NCI-H1092 (cell line): ENCODE results near the gene RAB7B.

Experiments used
- DNase-seq: peaks from one replicate; lab custom pipeline; 2025; lab: John Stamatoyannopoulos, UW

RAB7B gene

DNA sequence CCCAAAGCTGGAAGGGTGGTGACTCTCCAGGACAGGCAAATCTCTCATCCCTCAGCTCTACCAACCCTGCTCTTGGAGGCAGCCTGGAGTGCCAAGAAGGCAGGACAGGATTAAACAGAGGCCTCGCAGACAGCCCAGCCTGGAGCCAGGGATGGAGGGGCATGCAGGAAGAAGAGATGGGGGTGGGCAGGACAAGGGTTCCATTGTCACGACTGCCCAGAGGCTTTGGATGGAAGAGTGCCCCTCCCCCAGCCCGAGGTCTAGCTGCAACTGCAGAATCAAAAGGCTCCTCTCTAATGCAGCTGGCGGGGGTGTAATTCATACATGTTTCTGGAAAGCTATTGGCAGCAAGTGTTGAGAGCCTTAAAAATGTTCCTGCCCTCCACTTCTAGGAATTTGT lies 8.8 kb downstream of the RAB7B start:
- DNase-seq, result no peak

DNA sequence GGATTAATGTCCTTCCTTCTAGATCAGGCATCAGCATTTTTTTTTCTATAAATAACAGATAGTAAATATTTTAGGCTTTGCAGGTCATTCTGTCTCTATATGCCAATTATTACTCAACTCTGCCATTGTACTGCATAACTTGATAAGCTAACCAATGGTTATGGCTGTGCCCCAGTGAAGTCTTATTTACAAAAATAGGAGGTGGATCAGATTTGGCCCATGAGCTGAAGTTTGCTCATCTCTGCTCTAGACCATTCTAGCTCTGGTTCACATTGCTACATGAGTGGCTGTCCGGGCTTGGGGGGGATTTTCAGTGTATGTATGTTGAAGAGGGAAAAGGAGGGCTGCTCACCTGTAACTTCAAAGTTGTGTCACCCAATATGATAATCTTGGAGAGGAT lies 10.1 kb downstream of the RAB7B start:
- no peak for DNase-seq

DNA sequence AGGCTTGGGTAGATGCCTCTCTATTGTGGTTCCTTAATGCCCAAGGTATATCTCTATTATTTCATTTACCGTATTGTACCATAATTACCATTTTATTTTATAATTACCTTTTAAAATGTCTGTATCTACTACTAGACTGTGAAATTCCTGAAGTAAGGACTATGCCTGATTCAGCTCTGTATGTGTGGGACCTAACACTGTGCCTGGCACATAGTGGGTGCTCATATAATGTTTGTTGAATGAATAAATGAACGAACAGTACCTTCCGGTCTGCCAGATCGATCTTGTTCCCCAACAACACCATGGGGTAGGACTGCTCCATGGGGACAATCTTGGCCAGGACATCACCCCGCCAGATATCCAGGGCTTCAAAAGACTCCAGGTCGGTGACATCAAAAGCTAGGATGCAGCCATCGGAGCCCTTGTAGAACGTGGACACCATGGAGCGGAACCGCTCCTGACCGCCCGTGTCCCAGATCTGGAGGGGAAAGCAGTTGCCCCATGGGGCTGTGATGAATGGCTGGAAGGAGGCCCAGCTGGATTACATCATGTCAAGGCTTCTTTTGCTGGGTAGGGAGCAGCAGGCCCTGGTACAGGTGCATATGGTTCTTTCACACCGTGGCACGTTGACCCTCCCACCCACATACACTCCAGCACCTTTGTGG lies 10.8 kb downstream of the RAB7B start:
- no peak for DNase-seq

DNA sequence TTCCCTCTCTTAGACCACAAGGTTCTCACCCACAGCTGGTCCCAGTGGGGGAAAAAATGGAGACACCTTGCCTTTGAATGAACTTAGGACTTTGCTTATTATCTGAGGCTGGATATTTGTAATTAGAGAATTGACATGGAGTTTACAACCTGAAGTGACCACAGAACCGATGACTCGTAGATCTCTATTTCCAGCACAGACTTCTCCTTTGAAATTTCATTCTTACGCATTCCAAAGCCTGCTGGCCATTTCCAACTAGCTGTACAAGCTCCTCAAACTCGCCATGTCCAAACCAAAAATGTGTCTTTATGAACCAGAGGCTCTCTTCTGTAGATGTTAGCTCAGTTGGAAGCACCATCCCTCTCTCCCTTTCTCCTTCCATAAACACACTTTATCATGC lies 12.0 kb downstream of the RAB7B start:
- no peak for DNase-seq

DNA sequence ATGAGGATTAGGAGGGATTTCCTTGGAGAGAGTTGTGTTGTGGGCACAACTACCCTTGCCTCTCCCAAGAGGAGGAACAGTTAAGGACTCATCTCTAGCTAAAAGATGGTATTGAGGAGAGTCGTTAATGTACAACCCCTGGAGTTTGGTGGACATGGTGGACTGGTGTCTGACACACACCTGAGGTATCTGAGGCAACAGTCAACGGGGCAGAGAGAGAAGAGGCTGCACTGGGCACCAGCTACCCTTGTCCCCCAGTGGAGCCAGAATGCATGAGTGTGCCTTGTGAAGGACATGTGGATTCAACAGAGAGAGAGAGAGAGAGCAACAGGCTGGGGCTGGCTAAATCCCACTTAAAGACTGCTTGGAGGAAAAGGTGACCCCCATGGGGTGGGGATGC lies 13.0 kb downstream of the RAB7B start:
- DNase-seq, result no peak

DNA sequence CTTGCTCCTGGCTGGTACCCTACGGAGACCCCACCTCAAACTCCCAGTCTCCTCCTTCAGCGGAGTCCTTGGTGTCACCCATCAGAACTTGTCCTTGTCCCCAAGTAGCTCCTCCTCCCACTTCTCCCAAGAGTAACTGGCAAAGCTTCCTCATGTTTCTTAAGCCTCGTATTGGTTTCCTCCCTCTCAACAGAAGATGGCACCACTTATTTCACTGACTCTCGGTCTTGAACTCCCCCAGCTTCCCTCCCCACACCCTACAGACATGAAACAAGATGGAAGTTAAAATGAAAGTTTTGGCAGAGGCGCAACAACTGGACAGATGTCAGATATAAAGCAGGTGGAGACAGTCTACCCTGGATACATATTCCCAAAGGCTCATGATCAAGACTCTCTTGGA lies 13.4 kb downstream of the RAB7B start:
- DNase-seq, result no peak

DNA sequence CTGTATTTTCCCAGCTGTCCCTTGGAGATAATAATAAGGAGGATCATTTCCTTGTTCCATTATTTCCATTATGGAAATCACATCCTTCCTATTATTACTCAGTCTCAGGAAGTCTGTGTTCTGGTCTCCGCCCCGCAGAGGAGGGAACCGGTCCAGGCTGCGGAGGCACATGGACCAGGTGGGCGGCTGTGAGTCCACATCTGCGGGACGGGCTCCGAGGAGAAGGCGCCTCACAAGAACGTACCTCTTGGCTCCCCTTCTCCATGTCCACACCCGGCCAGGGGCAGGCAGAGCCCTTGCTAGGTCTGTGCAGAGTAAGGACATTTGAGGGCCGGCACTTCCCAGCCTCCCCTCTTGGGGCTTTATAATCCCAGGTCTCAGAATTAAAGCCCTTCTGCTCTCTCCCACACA lies 14.6 kb downstream of the RAB7B start:
- DNase-seq, result no peak

DNA sequence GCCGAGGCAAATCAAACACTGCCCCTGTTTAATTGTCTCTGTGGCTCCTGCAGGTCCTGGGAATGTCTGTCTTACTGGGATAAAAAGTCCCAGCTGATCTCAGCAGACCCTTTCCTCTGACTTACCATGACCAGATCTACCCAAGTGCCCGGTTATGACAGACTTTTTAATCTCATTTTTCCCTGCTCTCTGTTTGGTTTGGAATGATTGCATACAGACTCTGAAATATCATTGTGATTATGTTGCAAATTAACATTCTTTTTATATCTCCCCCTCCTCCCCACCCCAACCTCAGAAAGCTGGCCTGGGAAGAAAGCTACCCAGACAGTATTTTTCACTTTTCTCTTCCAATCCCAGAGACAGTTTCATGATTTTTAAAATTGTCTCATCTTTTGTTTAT lies 16.3 kb downstream of the RAB7B start:
- DNase-seq, result no peak

DNA sequence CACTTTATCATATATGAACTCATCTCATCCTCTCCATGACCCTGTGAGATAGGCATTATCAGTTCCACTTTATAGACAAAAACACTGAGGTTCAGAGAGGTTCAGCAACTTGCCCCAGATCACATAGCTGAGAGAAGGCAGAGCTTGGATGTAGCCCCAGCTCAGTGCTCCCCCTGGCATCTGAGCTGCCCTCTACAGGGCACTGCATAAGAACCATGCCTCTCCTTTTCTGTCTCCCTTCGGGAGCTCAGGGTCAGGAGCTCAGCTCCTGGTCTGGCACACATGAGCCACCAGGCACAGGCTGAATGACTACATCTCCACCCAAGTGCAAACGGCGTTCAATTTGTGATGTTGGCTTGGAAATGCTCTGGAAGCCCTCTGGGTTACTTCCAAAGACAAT lies 16.9 kb downstream of the RAB7B start:
- no peak for DNase-seq

DNA sequence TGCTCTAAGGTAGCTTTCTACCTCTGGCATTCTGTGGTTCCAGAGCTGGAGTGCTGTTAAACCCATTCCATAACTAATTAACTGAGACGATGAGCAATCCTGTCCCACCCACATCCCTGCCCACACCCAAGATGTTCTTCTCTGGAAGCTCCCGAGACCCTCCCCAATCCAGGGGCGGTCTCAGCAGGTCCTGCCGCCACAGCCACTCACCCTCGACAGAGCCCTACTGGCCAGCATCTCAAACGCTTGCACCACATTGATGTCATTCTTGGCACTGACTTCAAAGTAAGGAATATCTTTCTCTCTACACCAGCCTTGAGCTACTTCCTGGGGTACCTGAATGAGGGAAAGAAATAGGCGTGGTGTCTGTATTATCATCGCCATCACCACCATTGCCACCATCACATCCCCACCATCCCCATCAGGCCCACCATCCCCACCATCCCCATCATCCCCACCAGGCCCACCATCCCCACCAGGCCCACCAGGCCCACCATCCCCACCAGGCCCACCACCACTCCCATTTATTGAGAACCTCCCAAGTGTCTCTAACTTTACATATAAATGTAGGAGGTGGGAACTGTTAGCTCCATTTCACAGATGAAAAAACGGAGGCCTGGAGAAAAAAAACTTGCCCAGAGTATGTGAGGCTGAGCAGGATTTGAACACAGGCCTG lies 17.7 kb downstream of the RAB7B start:
- no peak for DNase-seq

DNA sequence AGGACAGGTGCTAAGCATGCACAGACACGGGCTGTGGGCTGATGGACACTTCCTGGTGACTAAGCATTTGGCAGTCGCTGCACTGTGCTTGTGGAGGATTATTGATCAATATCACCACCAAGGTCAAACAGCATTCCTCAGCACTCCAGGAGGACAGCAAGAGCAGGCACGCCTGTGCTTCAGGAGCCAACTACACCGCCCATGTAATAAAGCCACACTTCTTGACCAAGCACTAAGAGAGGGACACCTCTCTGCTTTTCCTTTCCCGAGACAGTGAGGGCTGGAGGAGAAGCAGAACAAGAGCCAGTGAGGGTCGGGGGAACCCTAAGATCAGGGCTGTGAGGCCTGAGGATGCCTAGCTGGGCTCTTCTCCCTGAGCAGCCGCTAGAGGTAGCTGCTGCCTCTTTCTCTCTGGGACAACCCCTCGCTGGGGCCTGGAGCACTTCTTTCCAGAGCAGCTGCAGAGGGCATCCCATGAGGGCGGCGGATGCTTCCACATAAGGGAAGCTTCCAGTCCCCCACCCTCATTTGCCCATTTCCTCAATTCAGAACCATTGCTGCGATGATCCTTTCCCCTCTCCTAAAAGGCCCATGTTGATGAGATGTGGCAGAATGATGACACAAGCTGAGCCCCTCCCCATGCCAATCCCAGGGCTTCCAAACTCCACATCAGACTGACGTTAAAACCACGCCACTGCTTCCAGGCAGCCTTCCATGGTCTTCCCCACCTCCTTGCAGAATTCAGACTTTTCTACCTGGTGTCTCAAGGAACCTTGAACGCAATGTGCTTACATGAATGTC lies 19.1 kb downstream of the RAB7B start:
- peak; percentile 16 for DNase-seq

DNA sequence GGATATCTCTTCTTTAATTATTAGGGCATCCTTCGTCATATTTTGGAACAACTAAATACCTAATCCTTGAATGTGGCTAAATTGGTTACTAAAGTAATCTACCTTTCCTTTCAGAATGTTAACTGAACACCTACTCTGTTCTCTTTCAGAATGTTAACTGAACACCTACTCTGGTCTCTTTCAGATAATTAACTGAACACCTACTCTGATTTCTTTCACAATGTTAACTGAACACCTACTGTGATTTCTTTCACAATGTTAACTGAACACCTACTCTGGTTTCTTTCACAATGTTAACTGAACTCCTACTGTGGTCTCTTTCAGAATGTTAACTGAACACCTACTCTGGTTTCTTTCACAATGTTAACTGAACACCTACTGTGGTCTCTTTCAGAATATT lies 21.9 kb downstream of the RAB7B start:
- no peak for DNase-seq

DNA sequence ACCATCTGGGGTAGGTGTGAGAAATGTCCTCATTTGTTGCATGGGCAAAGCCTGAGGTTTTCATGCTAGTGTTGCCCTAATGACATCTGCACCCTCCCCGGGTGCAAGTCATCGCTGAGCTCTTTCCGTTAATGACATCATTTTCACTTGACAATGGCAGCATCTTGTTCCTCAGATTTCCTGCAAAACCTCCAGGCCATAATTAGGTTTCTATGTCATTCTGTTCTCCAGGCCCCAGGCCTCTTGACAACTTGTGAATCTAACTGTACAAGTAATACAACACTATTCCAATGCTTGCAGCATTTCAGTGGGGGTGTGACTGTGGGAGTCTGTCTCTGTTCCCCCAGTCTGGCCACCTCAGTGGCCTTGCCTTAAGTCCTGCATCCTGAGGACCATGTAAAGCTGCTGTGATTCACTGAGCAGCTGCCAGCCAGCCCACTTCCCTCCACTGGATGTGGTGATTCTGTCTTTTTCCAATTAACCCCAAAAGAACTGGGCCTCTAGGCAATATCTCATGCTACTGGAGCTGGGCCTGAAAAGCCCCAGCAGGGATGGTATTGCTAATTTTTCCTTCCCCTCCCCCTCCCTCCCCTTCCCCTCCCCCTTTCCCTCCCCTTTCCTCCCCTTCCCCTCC lies 22.8 kb downstream of the RAB7B start:
- DNase-seq, result no peak

DNA sequence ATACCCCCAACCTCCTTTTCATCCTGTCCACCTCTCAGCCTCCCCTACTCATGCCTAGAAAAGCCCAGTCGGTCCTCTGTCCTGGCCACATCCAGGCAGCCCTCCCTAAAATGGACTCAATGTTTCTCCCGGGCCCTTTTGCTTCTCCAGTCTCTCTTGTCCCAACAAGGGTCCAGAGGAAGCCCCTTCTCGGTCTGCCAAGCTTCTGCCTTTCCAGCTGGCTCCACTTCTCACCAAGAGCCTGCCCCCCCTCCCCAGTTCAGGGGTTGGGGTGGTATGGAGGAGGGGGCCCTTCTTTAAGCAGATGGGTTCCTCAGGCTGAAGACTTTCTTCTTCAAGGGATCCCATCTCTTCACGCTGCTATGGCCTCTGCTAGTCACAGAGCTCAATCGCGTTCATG lies 23.9 kb downstream of the RAB7B start:
- no peak for DNase-seq

DNA sequence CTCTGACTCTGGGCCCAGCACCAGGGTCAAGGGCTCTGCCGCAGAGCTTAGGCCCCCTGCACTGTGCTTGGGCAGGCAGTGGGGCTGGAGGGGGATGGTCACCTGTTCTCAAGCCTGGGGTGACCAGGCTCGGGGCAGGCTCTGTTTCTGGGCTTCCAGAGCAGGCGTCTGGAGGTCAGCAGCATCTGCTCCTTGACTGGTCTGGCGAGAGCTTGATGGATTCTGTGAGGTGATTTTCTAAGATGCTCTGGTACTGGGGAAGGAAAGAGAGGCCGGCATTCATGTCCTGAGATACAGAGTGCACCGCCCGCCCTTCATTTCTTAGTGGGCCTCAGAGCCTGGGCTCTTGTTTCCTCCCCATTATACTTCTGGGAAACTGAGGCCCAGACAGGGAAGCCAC lies 24.5 kb downstream of the RAB7B start:
- DNase-seq, result no peak

DNA sequence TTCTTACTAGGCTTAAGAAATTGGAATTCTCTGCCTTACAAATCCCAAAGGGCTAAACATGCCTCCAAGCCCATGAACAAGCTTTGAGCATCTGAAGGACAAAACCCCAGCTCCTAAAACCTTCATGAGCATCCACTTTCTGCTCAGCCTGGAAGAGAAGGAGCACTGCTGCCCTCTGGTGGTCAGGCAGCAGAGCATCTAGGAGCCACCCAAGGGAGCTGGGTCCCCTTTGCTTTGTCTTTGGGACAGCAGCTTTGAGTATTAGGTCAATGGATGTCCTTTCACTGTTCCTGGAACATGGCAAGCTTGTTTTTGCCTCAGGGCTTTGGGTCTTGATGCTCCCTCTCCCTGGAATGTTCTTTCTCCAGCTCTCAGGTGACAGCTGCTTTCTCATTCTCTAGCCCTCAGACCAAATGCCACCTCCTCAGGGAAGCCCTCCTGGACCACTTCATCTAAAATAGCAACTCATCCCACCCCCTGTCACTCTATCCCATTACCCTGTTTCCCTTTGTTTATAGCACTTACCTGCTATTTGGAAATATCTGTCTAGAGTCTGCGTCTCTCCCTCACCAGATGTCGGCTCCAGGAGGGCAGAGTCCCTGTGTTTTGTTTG lies 25.7 kb downstream of the RAB7B start:
- DNase-seq, result peak; percentile 81

DNA sequence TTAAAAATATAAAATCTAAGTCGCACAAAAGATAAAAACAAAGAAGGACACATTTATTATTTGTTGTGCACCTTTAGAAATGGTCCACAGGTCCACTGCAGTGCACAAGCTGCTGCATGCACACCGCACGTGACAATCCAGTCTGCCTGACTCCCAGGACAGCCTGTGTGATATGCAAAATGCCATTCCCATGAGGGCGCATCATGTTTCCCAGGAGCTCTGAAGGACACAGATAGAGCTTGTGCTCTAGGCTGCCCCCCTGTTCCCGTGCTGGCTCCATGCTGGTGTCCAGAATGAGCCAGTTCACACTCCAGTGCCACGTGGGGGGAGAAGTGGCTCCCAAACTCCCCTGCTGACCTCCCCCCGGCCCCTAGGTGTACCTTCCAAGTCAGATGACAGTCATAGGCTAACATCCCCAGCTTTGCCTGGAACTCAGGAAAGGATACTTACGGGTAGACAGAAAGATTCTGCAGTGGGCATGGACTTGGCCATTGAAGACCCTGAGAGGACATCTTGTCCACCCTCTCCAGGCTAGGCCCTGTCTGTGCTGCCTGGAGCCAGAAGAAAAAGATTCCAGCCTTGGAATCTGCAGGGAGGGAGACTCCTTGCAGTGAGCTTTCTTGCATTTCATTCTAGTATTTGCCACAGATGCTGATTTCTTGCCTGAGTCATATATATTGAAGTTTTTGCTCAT lies 26.3 kb downstream of the RAB7B start:
- DNase-seq, result peak; percentile 59

DNA sequence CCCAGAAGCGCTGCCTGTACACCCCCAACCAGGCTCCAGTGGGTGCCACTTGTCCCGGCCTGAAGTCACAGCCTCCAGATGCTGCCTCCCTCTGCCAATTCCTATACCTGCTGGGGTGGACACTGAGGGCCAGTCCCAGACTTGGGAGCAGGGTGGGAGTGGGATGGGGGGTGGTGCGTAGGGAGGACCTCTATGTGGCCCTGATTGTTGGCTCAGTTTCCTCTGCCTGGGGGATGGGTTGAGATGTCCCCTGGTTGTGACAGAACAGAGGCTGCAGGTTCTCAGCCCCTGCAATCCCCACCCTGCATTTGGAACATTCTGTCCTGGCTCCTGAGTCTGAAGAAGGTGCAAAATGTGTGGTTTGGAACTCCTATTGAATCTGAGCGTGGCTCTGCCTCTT lies 27.2 kb downstream of the RAB7B start:
- DNase-seq, result no peak

DNA sequence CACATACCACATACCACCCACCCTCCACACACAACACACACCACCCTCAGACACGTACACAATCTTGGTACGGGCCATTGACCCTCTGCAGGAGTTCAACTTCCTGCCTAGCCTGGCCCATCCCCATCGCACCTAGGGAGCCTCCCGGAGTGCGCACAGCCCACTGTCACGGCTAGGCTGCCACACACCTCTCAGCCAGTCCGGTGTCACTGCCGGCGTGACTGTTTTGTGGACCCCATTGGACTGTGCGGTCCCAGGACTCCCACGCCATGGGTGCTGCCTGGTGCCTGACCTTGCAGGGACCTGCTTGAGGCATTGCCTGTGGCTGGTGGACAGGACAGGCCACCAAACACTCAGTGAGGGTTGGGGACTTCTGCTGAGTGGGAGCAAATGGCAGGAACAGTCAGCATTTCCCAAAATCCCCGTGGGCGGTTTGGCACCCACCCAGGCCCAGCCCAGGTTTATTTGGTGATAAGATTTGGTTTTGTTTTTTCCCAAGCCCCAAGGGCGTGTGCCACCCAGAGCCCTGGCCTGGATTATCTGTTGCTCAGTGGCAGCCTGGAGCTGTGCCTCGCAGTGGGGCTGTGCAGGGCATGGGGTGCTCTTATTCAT lies 27.7 kb downstream of the RAB7B start:
- no peak for DNase-seq

DNA sequence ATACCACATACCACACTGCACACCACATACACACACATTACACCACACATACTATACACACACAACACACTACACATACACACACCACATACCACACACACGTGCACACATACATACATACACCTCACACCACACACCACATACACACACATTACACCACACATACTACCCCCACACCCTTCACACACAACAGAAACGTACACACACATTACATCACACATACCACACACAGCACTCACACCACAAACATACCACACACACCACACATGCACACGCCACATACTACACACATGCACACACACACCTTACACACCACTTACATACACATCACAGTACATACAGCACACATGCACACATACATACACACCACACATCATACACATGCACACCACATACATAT lies 28.5 kb downstream of the RAB7B start:
- DNase-seq, result no peak
